ENCODE results near the gene FHOD3.

DNA sequence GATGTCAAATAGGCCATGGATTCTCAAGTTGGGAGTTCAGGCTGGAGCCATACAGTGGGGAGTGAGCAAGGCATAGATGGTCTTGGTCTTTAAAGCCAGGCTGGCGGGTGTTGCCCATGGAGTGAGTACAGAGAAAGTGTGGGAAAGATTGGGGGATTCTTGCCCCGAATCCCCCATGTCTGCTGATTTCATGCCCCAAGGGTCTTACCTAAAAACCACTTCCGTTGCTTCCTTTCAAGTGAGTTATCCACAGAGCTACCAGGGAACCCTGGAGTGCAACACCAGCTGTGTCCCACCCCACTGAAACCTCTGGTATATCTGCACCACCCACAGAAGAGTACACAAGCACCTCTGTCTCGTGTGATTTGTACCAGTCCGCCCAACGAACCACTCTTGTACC lies 31.4 kb downstream of the FHOD3 start:
- TF ChIP-seq, protein P1, sequence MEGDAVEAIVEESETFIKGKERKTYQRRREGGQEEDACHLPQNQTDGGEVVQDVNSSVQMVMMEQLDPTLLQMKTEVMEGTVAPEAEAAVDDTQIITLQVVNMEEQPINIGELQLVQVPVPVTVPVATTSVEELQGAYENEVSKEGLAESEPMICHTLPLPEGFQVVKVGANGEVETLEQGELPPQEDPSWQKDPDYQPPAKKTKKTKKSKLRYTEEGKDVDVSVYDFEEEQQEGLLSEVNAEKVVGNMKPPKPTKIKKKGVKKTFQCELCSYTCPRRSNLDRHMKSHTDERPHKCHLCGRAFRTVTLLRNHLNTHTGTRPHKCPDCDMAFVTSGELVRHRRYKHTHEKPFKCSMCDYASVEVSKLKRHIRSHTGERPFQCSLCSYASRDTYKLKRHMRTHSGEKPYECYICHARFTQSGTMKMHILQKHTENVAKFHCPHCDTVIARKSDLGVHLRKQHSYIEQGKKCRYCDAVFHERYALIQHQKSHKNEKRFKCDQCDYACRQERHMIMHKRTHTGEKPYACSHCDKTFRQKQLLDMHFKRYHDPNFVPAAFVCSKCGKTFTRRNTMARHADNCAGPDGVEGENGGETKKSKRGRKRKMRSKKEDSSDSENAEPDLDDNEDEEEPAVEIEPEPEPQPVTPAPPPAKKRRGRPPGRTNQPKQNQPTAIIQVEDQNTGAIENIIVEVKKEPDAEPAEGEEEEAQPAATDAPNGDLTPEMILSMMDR (IDR thresholded peaks at IDR 0.05), result no peak
- no peak for TF ChIP-seq POLR2AphosphoS5 (IDR thresholded peaks at IDR 0.05; ENCODE audit: low read depth, low read length)
- TF ChIP-seq, protein P2, sequence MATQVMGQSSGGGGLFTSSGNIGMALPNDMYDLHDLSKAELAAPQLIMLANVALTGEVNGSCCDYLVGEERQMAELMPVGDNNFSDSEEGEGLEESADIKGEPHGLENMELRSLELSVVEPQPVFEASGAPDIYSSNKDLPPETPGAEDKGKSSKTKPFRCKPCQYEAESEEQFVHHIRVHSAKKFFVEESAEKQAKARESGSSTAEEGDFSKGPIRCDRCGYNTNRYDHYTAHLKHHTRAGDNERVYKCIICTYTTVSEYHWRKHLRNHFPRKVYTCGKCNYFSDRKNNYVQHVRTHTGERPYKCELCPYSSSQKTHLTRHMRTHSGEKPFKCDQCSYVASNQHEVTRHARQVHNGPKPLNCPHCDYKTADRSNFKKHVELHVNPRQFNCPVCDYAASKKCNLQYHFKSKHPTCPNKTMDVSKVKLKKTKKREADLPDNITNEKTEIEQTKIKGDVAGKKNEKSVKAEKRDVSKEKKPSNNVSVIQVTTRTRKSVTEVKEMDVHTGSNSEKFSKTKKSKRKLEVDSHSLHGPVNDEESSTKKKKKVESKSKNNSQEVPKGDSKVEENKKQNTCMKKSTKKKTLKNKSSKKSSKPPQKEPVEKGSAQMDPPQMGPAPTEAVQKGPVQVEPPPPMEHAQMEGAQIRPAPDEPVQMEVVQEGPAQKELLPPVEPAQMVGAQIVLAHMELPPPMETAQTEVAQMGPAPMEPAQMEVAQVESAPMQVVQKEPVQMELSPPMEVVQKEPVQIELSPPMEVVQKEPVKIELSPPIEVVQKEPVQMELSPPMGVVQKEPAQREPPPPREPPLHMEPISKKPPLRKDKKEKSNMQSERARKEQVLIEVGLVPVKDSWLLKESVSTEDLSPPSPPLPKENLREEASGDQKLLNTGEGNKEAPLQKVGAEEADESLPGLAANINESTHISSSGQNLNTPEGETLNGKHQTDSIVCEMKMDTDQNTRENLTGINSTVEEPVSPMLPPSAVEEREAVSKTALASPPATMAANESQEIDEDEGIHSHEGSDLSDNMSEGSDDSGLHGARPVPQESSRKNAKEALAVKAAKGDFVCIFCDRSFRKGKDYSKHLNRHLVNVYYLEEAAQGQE (IDR thresholded peaks at IDR 0.05; ENCODE audit: insufficient read depth in 1 of 2, low read depth in 2 of 2, low read length in 1 of 2), result no peak

Measured in Panc1 (cell line).